GM12865 (cell line): ENCODE measurements around the gene PTGES3.

Experiments
- DNase-seq: peaks from one replicate; pipeline ENCODE4 v3.0.0; 2010; ENCODE audit warnings: low read depth
- H3K4me3 ChIP-seq: 2 replicates; pipeline ENCODE4 v1.5.1; 2011; ENCODE audit warnings: mild to moderate bottlenecking, low read depth, low read length, control low read depth
- TF ChIP-seq, protein P1 (sequence below): IDR thresholded peaks from 2 replicates; pipeline ENCODE4 v1.5.1; 2011; ENCODE audit warnings: low read length, control low read depth, low read depth, inconsistent platforms; ENCODE audit not compliant: insufficient read depth; ENCODE audit errors: missing control alignments

Gene PTGES3

GRCh38 chr12:56723889-56724700 lies 36.0 kb upstream of the PTGES3 start:
- TF ChIP-seq, protein P1, sequence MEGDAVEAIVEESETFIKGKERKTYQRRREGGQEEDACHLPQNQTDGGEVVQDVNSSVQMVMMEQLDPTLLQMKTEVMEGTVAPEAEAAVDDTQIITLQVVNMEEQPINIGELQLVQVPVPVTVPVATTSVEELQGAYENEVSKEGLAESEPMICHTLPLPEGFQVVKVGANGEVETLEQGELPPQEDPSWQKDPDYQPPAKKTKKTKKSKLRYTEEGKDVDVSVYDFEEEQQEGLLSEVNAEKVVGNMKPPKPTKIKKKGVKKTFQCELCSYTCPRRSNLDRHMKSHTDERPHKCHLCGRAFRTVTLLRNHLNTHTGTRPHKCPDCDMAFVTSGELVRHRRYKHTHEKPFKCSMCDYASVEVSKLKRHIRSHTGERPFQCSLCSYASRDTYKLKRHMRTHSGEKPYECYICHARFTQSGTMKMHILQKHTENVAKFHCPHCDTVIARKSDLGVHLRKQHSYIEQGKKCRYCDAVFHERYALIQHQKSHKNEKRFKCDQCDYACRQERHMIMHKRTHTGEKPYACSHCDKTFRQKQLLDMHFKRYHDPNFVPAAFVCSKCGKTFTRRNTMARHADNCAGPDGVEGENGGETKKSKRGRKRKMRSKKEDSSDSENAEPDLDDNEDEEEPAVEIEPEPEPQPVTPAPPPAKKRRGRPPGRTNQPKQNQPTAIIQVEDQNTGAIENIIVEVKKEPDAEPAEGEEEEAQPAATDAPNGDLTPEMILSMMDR: no peak
- peak; percentile 42 for DNase-seq
- H3K4me3 ChIP-seq: peak overlapping the region; percentile 73

DNA sequence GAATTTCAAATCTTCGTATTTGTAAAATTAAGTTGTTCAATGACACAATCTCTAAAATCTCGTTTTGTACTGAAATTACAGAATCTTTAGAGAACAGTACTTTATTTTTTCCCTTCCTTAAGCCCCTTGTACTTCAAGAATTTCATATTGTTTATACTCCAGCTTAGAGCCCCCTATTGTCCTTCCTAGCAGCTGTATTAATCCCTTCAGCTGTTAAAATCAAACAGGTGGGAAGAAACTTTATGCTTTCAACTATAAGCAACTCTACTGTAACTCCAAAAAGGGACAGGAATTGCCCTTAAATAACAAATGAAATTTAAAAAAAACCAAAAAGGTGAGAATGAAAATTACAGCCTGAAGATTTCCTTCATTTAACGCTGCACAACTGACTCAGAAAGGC lies 35.3 kb upstream of the PTGES3 start:
- TF ChIP-seq, protein P1: no peak
- no peak for DNase-seq
- H3K4me3 ChIP-seq: peak overlapping the region; percentile 73

DNA sequence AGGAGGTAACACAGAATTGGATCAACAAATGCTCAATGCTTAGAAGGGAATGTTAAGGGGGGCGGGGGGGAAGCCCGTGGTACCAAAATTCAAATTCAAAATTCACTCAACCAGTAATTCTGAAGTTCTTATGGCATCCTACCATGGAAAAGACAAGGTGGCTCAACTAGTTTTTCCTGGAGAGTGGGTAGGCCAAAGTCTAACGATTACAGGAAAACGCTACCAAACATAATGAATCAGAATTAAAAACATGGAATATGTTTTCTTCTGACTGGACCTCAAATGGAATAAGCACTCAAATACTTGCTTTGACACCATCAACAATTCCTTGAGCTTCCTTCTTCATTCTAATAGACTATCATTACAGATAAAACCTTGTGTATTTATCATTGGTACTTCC lies 34.7 kb upstream of the PTGES3 start:
- H3K4me3 ChIP-seq: peak overlapping the region; percentile 73
- no peak for DNase-seq
- TF ChIP-seq, protein P1: no peak

DNA sequence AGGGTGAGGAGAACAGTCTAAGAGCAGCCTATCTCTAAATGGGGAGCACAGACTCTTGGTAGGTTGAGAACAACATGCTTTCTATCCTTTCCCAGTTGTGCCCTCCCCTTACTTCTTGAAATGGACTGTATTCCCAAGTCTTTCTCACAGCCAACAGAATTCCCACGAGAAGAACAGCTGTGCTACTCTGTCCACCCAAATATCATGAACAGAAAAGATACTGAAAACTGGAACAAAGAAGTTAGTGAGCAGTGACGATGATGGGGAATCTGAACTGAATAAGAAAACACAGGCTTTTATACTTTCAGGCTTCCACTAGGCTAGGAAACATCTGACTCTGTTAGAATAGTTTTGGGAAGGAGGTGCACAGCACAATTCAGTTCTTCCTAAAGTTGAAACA lies 33.6 kb upstream of the PTGES3 start:
- no peak for DNase-seq
- peak overlapping the region; percentile 73 for H3K4me3 ChIP-seq
- TF ChIP-seq, protein P1: no peak

GRCh38 chr12:56721216-56721615 lies 33.1 kb upstream of the PTGES3 start:
- TF ChIP-seq, protein P1: no peak
- no peak for DNase-seq
- no peak overlapping the region for H3K4me3 ChIP-seq

DNA sequence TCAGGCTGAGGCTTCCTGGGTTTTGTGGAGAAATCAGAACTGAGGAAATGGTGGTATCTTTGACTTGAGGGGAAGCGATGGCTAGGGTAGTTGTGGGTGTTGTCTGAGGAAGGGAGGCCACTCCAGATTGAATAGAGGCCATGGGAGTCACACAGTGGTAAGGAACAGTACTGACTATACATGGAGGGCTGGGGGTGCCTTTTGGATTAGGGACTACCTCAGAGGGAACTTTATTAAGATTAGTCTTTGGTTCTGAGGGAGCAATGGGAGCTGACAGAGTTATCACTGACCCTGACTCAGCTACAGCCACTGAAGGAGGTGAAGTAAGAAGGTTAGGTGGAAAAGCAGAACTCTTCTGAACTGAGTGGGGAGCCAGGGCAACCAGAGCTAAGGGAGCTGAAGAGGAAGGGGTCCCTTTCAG lies 32.7 kb upstream of the PTGES3 start:
- no peak overlapping the region for H3K4me3 ChIP-seq
- TF ChIP-seq, protein P1: no peak
- DNase-seq: no peak

DNA sequence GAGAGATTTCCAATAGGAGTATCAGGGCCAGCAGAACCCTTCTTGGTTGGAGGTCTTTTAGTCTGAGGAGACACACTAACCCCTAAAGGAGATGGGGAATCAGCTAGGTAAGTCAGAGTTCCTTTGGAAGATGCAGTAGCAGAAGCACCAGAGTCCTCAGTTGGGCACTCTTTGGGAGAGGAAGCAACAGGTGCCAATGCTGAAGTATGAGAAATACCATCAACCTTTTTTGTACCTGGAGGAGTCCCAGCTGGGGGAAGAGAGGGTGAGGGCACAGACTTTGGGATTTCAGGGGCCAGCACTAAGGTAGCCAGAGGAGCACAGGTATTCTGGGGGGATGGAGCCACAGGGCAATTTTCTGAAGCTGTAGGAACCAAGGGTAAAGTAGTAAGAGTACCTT lies 31.0 kb upstream of the PTGES3 start:
- TF ChIP-seq, protein P1: no peak
- H3K4me3 ChIP-seq: no peak overlapping the region
- DNase-seq: no peak
